DMS 273 (cell line): Measurements from ENCODE around the gene MYOG.
A peak's percentile ranks its signal among the peaks of the same experiment; 100 is the strongest.

Experiments
- DNase-seq: peaks from one replicate; lab custom pipeline; 2025; ENCODE audit not compliant: unreplicated experiment; lab: John Stamatoyannopoulos, UW

MYOG gene

GRCh38 chr1:203117611-203118575, 32.1 kb upstream of the MYOG start:
- peak; percentile 91 for DNase-seq

DNA sequence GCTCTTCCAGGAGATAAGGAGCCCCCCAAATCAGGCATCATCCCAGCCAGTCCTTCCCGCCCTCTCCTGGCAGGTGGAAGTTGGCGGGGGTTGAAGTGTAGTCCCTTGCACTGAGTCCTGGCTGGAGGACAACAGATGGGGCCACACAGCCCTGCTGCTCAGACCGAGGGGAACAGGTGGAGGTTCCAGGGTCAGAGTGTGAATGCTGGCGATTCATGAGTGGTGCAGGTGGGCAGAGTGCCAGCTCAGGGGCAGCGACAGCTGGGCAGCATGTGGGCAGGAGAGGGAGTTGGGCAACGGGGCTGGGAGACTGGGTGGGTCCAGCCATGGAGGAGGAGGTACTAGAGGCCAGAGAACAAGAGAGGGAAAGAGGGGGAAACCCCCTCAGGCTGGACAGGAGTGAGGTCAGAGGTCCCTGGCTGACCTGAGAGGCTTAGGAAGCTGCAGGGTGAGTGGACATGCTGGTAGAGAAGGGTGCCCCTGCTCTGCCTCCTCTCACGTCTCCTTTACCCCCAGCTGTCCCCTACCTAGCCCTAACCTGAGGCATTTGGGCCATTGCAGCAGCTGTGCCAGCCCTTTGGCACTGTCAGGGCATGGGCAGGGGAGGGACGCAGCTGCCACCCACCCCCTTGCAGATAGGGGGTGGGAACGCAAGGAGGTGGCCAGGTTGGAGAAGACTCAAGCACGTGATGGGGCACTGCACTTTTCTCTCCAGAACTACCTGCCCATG, 30.4 kb upstream of the MYOG start:
- peak; percentile 98 for DNase-seq

DNA sequence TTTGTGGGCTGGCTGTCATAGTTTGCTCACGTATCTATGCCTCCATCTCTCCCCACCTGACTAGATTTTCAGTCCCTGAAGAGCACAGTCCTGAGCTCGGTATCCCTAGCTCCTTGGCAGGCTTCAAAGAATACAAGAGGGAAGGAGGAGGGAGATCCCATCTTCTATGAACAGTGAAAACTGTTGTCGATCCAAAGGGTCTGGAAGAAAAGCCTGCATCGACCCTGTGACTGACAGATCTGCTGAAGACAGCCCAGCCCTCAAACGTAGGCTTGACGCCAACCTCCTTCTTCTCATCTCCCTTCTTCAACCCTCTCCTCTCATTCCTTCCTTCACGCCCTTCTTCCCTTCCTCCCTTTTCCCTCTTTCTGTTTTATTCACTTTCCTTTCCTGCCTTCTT, 28.4 kb upstream of the MYOG start:
- no peak for DNase-seq

- DNase-seq: no peak
These were observed 27.5 kb upstream of the MYOG start for GRCh38 chr1:203113308-203113707.

- DNase-seq: no peak
These were observed 26.7 kb upstream of the MYOG start for GRCh38 chr1:203112475-203112874.

- DNase-seq: no peak
These were observed 19.1 kb upstream of the MYOG start for GRCh38 chr1:203104789-203105390.

DNA sequence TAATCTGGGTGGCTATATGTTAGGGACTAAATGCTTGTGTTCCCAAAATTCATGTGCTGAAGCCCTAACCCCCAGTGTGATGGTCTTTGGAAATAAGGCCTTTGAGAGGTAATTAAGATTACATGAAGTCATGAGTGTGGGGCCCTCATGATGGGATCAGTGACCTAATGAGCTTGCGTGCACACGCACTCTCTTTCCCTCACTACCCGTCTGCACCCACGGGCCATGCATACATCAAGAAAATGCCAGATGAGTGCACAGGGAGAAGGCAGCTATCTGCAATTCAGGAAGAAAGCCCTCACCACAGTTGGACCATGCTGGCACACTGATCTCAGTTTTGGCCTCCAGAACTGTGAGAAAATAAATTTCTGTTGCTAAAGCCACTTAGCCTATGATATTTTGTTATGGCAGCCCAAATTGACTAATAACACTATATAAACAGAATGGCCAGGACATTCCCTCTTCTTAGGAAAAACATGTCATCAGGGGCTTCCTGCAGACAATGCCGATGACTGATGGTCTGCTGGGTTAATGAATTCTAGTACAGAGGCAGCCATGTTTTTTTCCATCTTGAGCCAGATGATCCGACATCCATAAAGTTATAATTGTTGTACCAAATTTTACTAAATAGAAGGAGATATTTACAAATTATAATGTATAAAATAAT, 18.1 kb upstream of the MYOG start:
- no peak for DNase-seq

GRCh38 chr1:203103216-203103615, 17.4 kb upstream of the MYOG start:
- peak; percentile 87 for DNase-seq

- peak; percentile 63 for DNase-seq
These were observed 16.2 kb upstream of the MYOG start for GRCh38 chr1:203101813-203102634.

GRCh38 chr1:203100516-203100869, 14.7 kb upstream of the MYOG start:
- no peak for DNase-seq

GRCh38 chr1:203099805-203100515, 14.1 kb upstream of the MYOG start:
- DNase-seq: peak; percentile 55

GRCh38 chr1:203098914-203099520, 13.2 kb upstream of the MYOG start:
- no peak for DNase-seq

DNA sequence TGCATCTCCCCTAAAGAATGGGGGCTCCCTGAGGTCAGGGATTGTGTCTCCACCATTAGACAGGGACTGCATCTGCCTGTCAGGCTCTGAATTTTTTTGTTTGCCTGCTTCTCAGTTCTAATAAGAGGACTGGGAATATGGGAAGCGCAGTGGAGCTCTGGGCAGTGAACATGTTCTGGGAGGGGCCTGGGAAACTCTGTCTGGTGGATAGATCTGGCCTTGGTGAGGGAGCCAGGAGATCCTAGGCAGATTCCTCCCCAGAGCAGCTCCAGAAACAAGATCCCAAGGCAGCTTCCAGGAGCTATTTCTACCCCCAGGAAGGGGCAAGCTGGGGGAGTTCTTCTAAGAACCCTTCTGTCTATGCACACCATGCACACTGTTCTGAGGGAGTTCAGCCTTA, 12.6 kb upstream of the MYOG start:
- DNase-seq: no peak

GRCh38 chr1:203097001-203097400, 11.2 kb upstream of the MYOG start:
- no peak for DNase-seq

DNA sequence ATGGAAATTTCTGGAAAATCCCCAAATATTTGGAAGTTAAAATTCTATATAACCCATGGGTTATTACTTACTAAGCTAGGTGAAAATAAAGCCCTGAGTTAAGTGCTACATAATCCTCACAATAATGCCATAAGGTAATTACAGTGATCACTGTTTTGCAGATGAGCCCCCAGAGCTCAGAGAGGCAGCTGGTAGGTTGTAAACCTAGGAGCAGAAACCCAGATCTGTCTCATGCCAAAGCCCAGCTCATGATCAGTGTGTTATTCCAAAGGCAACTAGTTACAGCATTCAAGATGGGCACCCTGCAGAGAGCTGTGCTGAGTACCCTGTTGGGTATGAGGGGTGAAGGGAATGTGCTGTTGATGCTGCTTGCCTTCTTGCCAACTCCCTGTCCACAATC, 10.8 kb upstream of the MYOG start:
- DNase-seq: peak; percentile 71

- peak; percentile 27 for DNase-seq
These were observed 9.4 kb upstream of the MYOG start for GRCh38 chr1:203095061-203095690.

GRCh38 chr1:203093754-203094410, 8.1 kb upstream of the MYOG start:
- no peak for DNase-seq

- DNase-seq: peak; percentile 42
These were observed 6.0 kb upstream of the MYOG start for GRCh38 chr1:203091761-203092330.
